Muscle of back (tissue), 13 donors: ENCODE results near the gene SLC30A5. TPM values are rescaled to one million over a fixed set of nuclear protein-coding genes. Genes with fewer than 3 reads are reported as not detected.
"Not testable (repeated sequence)": the region's sequence is repeated elsewhere in the genome, so short reads cannot be mapped to it uniquely, and the experiment has no call there.

Source experiments
- DNase-seq, 3 donors: peaks; one replicate each; pipeline versions ENCODE4 v3.0.0 to v3.0.0-alpha.2; 2013
- long read RNA-seq, 9 donors: transcript quantifications; one replicate each; lab custom pipeline, GENCODE V29; 2026
- polyA plus RNA-seq, 10 donors: library from polyadenylated mRNA; unstranded; fragments of 120-200 nt; gene quantifications; one replicate each; pipeline ENCODE4 v1.2.1, GENCODE V29; 2013; ENCODE audit not compliant: insufficient read length in 10 of 10

The SLC30A5 gene
- 10 to 100 TPM; 41.8 to 58.6 (median 50.2) TPM for polyA plus RNA-seq
- long read RNA-seq, donor 1, full-length matches to known transcripts, result 5 of 5 reads
- long read RNA-seq, donor 1, partial matches to known transcripts, result 0 of 5 reads
- long read RNA-seq, donor 1, other reads (novel, unspliced or antisense), result 0 of 5 reads
- long read RNA-seq, donor 2, full-length matches to known transcripts, result 9 of 9 reads
- long read RNA-seq, donor 2, partial matches to known transcripts, result 0 of 9 reads
- long read RNA-seq, donor 2, other reads (novel, unspliced or antisense), result 0 of 9 reads
- long read RNA-seq, donor 3, result 0 reads
- long read RNA-seq, donor 4, full-length matches to known transcripts, result 6 of 15 reads
- long read RNA-seq, donor 4, partial matches to known transcripts, result 9 of 15 reads
- long read RNA-seq, donor 4, other reads (novel, unspliced or antisense), result 0 of 15 reads
- long read RNA-seq, donor 5, full-length matches to known transcripts, result 5 of 5 reads
- long read RNA-seq, donor 5, partial matches to known transcripts, result 0 of 5 reads
- long read RNA-seq, donor 5, other reads (novel, unspliced or antisense), result 0 of 5 reads
- long read RNA-seq, donor 6, full-length matches to known transcripts, result 13 of 25 reads
- long read RNA-seq, donor 6, partial matches to known transcripts, result 12 of 25 reads
- long read RNA-seq, donor 6, other reads (novel, unspliced or antisense), result 0 of 25 reads
- long read RNA-seq, donor 7, full-length matches to known transcripts, result 7 of 7 reads
- long read RNA-seq, donor 7, partial matches to known transcripts, result 0 of 7 reads
- long read RNA-seq, donor 7, other reads (novel, unspliced or antisense), result 0 of 7 reads
- long read RNA-seq, donor 8, full-length matches to known transcripts, result 7 of 7 reads
- long read RNA-seq, donor 8, partial matches to known transcripts, result 0 of 7 reads
- long read RNA-seq, donor 8, other reads (novel, unspliced or antisense), result 0 of 7 reads
- long read RNA-seq, donor 9, partial matches to known transcripts, result 0 of 2 reads
- long read RNA-seq, donor 9, other reads (novel, unspliced or antisense), result 0 of 2 reads

GRCh38 chr5:69093771-69094482, at the start of gene SLC30A5:
TSS of gene SLC30A5 (plus strand) at chr5:69094014. CDS start at chr5:69094256, 242 bp downstream.
- peak; percentile 99 to 100 (median 99) for DNase-seq

DNA sequence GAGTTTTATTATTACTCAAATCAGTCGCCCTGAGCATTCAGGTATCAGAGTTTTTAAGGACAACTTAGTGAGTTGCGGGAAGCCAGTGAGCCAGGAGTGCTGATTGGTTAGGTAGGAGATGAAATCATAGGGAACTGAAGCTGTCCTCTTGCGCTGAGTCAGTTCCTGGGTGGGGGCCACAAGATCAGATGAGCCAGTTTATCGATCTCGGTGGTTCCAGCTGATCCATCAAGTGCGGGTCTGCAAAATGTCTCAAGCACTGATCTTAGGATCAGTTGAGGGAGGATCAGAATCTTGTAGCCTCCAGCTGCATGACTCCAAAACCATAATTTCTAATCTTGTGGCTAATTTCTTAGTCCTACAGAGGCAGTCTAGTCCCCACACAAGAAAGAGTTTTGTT, 48.6 kb upstream of the SLC30A5 start:
- DNase-seq, result not testable (repeated sequence)

GRCh38 chr5:69046375-69046957, 47.3 kb upstream of the SLC30A5 start:
- DNase-seq, result no peak

GRCh38 chr5:69048230-69048629, 45.6 kb upstream of the SLC30A5 start:
- peak in 1 of 3 donors; percentile 40 for DNase-seq

DNA sequence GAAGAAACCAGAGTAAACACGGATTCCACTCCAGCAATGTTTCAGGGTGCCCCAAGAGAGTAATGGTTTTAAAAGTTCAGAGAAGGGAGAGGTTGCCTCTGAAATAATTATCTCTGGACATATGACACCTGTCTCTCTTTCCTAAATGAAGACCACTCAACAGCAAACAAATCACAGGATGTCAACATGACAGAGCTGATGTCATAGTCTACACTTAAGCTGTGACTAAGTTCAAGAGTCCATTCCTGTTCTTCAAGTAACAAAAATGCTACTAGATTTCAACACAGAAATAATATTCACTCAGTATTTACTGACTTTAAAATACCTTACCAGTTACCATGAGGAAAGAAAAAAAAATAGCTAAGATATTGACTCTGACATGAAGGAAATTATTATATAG, 44.7 kb upstream of the SLC30A5 start:
- no peak for DNase-seq

DNA sequence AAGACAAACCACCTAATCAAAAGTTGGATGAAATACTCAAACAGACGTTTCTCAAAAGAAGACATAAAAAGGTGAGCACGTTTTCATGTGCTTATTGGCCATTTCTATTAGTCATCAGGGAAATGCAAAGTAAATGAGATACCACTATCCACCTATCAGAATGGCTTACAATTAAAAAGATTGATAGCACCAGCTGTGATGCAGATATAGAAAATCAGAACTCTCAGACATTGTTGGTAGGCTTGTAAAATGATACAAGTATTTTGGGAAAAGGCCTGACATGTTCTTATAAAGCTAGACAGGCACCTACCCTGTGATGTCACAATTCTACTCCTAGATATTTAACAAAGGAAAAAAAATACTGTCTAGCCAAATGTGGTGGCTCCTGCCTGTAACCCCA, 44.0 kb upstream of the SLC30A5 start:
- DNase-seq, result no peak

- no peak for DNase-seq
Observed at GRCh38 chr5:69050214-69050613, 43.6 kb upstream of the SLC30A5 start.

GRCh38 chr5:69052181-69052580, 41.6 kb upstream of the SLC30A5 start:
- DNase-seq, result no peak

- peak in 1 of 3 donors; percentile 5 for DNase-seq
Observed at GRCh38 chr5:69074664-69075521, 18.9 kb upstream of the SLC30A5 start.

DNA sequence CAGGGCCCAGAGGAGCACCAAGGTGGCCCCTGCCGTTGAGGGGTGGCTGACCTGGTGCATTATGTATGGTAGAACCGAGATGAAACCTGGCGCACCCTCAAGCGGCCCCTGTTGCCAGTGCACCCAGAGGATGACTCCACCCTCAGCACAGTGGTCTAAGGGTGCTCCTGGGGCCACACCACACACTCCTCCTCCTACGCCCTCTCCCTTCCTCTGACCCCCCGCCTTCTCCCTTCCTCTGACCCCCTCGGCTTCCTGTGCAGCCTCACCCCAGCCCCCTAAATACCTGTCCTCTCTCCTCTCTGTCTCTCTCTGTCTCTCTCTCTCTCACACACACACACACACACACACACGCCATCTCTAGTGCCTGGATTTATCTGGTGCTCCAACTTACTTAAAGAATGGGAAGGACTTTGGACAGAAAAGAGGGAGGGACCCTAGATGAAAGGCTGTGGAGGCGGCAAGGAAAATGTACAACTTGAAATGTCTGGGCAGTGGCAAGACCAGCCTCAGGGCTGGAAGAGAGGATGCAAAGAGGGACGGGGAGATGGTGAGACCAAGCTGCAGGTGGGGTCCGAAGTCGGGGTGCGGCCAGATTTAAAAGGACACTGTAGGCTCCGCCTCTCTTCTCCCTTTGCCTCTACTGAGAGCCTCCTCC, 18.2 kb upstream of the SLC30A5 start:
- DNase-seq, result no peak

DNA sequence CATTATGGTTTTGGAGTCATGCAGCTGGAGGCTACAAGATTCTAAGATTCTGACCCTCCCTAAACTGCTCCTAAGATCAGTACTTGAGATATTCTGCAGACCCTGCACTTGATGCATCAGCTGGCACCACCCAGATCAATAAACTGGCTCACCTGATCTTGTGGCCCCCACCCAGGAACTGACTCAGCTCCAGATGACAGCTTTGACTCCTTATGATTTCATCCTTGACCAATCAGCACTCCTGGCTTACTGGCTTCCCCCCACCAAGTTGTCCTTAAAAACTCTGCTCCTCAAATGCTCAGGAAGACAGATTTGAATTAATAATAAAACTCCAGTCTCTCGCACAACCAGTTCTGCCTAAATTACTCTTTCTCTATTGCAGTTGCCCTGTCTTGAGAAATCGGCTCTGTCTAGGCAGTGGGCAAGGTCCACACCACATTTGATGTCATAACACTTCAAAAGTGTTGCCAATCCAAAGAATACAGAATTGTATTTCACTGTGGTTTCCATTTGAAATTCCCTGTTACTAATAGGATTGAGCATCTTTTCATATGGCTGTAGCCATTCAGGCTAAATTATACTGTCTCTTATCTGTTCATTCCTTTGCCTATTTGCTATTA, 14.8 kb upstream of the SLC30A5 start:
- no peak for DNase-seq

DNA sequence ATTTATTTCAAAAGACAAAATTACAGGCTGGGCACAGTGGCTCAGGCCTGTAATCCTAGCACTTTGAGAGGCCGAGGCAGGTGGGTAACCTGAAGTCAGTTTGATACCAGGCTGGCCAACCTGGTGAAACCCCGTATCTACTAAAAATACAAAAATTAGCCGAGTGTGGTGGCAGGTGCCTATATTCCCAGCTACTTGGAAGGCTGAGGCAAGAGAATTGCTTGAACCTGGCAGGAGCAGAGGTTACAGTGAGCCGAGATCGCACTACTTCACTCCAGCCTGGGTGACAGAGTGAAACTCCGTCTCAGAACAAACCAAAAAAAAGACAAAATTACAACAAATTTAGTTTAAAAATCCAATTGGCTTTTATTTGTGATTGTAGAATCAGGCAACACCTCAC, 14.3 kb upstream of the SLC30A5 start:
- no peak for DNase-seq

GRCh38 chr5:69083412-69083811, 10.4 kb upstream of the SLC30A5 start:
- DNase-seq, result no peak

- no peak for DNase-seq
Observed at GRCh38 chr5:69084195-69084594, 9.6 kb upstream of the SLC30A5 start.

GRCh38 chr5:69084903-69085302, 8.9 kb upstream of the SLC30A5 start:
- no peak for DNase-seq

GRCh38 chr5:69086206-69086605, 7.6 kb upstream of the SLC30A5 start:
- no peak for DNase-seq

DNA sequence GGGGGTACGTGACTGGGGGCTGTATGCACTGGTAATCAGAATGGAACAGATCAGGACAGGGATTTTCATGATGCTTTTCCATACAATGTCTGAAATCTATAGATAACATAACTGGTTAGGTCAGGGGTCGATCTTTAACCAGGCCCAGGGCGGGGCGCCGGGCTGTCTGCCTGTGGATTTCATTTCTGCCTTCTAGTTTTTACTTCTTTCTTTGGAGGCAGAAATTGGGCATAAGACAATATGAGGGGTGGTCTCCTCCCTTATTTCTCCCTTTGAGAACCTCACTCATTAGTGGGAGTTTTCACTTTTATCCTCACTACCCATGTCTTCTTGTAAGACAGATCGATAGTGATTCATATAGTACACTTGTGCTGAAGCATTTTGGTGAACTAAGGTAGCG, 5.8 kb upstream of the SLC30A5 start:
- DNase-seq, result not testable (repeated sequence)

GRCh38 chr5:69090158-69090557, 3.7 kb upstream of the SLC30A5 start:
- DNase-seq, result no peak

GRCh38 chr5:69091771-69092170, 2.0 kb upstream of the SLC30A5 start:
- no peak for DNase-seq
